ENCODE results near the gene PSD2.

Gene PSD2

DNA sequence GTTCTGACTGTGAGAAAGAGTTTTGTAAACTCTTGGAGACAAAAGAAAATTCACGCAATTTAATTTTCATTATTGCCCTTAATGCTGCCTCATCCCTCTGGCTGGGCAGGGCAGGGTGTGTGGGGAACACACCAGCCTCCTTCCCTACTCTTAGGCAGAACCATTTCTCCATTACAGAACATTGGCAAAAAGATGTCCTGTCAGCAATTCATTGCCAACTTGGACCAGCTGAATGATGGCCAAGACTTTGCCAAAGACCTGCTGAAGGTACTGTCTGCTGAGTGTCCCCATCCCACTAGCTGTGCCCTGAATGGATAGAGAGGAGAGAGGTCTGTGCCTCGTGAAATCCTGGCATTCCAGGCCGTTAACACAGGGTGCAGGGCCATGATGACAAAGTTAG lies 37.9 kb downstream of the PSD2 start:
- no peak overlapping the region for H3K4me3 ChIP-seq (ENCODE audit: low read length)
- no peaks in the 10 kb centered on the region for H3K4me1 ChIP-seq (ENCODE audit: low read length)
- no peaks in the 10 kb centered on the region for H3K36me3 ChIP-seq (replicated peaks; ENCODE audit: low read depth, low read length)
- no peaks in the 10 kb centered on the region for H4K20me1 ChIP-seq (ENCODE audit: insufficient read depth, low read length)
- no peak overlapping the region for H3K27ac ChIP-seq (ENCODE audit: low read length)
- no peak overlapping the region for H3K9ac ChIP-seq (ENCODE audit: low read length)
- H3K27me3 ChIP-seq (ENCODE audit: low read depth, low read length) = peaks cover 14% of the 10 kb centered on the region; the same call in 1 of the 2 replicates
- no peak for TF ChIP-seq EZH2phosphoT487 (IDR thresholded peaks at IDR 0.05; ENCODE audit: low read depth)
- TF ChIP-seq, protein P1, sequence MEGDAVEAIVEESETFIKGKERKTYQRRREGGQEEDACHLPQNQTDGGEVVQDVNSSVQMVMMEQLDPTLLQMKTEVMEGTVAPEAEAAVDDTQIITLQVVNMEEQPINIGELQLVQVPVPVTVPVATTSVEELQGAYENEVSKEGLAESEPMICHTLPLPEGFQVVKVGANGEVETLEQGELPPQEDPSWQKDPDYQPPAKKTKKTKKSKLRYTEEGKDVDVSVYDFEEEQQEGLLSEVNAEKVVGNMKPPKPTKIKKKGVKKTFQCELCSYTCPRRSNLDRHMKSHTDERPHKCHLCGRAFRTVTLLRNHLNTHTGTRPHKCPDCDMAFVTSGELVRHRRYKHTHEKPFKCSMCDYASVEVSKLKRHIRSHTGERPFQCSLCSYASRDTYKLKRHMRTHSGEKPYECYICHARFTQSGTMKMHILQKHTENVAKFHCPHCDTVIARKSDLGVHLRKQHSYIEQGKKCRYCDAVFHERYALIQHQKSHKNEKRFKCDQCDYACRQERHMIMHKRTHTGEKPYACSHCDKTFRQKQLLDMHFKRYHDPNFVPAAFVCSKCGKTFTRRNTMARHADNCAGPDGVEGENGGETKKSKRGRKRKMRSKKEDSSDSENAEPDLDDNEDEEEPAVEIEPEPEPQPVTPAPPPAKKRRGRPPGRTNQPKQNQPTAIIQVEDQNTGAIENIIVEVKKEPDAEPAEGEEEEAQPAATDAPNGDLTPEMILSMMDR (IDR thresholded peaks at IDR 0.05; ENCODE audit: low read depth, low read length) = no peak
- H2AFZ ChIP-seq (ENCODE audit: low read depth, low read length) = no peak overlapping the region
- H3K79me2 ChIP-seq (ENCODE audit: low read length) = no peaks in the 10 kb centered on the region
- no peaks in the 10 kb centered on the region for H3K9me3 ChIP-seq (ENCODE audit: insufficient read depth, low read length)
- H3K4me2 ChIP-seq (ENCODE audit: low read length) = no peak overlapping the region

DNA sequence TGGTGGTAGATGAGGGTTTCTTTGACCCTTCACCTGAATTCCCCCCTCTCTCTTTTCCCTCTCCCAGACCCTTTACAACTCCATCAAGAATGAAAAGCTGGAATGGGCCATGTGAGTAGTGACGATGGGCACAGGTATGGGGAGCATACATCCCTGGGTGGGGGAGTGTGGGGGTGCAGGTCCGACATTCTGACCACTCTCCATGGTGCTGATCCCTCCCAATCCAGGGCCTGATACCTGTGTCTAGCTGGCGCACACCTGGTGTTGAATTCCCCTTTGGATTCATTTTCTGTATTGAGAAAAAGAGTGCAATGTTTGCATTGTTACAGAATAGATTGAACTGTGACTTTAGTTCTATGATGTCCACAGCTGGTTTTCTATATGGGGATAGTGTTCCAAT lies 40.0 kb downstream of the PSD2 start:
- H3K27ac ChIP-seq (ENCODE audit: low read length) = no peak overlapping the region
- no peak overlapping the region for H3K9ac ChIP-seq (ENCODE audit: low read length)
- H4K20me1 ChIP-seq (ENCODE audit: insufficient read depth, low read length) = no peaks in the 10 kb centered on the region
- H3K4me3 ChIP-seq (ENCODE audit: low read length) = no peak overlapping the region
- no peaks in the 10 kb centered on the region for H3K36me3 ChIP-seq (replicated peaks; ENCODE audit: low read depth, low read length)
- no peak overlapping the region for H3K4me2 ChIP-seq (ENCODE audit: low read length)
- H3K79me2 ChIP-seq (ENCODE audit: low read length) = no peaks in the 10 kb centered on the region
- no peaks in the 10 kb centered on the region for H3K4me1 ChIP-seq (ENCODE audit: low read length)
- no peaks in the 10 kb centered on the region for H3K9me3 ChIP-seq (ENCODE audit: insufficient read depth, low read length)
- TF ChIP-seq, protein P1 (IDR thresholded peaks at IDR 0.05; ENCODE audit: low read depth, low read length) = no peak
- no peak for TF ChIP-seq EZH2phosphoT487 (IDR thresholded peaks at IDR 0.05; ENCODE audit: low read depth)
- peaks cover 14% of the 10 kb centered on the region; the same call in 1 of the 2 replicates for H3K27me3 ChIP-seq (ENCODE audit: low read depth, low read length)
- no peak overlapping the region for H2AFZ ChIP-seq (ENCODE audit: low read depth, low read length)

DNA sequence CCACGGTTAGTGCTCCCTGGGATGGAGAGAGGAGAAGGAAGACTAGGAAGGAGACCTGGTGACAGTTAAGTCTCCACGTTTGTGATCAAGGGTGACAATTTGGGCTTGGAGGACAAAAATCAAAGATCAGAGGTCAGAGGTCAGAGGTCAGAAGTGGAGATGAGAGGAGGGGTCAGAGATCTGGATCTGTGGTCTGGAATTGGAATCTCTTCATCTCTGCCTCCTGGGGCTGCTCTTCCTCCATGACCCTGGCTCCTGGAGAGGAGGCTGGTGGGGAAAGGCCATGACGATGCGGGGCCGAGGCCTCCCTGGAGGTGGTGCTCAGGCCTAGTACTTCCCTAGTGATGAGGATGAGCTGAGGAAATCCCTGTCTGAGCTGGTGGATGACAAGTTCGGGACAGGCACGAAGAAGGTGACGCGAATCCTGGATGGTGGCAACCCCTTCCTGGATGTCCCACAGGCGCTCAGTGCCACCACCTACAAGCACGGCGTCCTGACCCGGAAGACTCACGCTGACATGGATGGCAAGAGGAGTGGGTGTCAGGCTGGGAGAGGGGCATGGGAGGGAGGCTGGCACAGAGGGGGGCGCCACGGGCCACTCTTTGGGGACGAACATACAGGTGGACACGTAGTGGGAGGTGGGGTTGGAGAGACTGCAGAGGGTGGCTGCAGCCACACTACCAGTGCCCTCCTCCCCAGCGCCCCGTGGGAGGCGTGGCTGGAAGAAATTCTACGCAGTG lies 41.0 kb downstream of the PSD2 start:
- H3K36me3 ChIP-seq (replicated peaks; ENCODE audit: low read depth, low read length) = no peaks in the 10 kb centered on the region
- no peaks in the 10 kb centered on the region for H3K9me3 ChIP-seq (ENCODE audit: insufficient read depth, low read length)
- H3K4me2 ChIP-seq (ENCODE audit: low read length) = no peak overlapping the region
- no peaks in the 10 kb centered on the region for H3K79me2 ChIP-seq (ENCODE audit: low read length)
- TF ChIP-seq, protein P1 (IDR thresholded peaks at IDR 0.05; ENCODE audit: low read depth, low read length) = no peak
- TF ChIP-seq EZH2phosphoT487 (IDR thresholded peaks at IDR 0.05; ENCODE audit: low read depth) = no peak
- H3K27me3 ChIP-seq (ENCODE audit: low read depth, low read length) = peaks cover 14% of the 10 kb centered on the region; the same call in 1 of the 2 replicates
- H3K4me3 ChIP-seq (ENCODE audit: low read length) = no peak overlapping the region
- no peak overlapping the region for H2AFZ ChIP-seq (ENCODE audit: low read depth, low read length)
- H4K20me1 ChIP-seq (ENCODE audit: insufficient read depth, low read length) = no peaks in the 10 kb centered on the region
- no peak overlapping the region for H3K9ac ChIP-seq (ENCODE audit: low read length)
- no peaks in the 10 kb centered on the region for H3K4me1 ChIP-seq (ENCODE audit: low read length)
- no peak overlapping the region for H3K27ac ChIP-seq (ENCODE audit: low read length)

DNA sequence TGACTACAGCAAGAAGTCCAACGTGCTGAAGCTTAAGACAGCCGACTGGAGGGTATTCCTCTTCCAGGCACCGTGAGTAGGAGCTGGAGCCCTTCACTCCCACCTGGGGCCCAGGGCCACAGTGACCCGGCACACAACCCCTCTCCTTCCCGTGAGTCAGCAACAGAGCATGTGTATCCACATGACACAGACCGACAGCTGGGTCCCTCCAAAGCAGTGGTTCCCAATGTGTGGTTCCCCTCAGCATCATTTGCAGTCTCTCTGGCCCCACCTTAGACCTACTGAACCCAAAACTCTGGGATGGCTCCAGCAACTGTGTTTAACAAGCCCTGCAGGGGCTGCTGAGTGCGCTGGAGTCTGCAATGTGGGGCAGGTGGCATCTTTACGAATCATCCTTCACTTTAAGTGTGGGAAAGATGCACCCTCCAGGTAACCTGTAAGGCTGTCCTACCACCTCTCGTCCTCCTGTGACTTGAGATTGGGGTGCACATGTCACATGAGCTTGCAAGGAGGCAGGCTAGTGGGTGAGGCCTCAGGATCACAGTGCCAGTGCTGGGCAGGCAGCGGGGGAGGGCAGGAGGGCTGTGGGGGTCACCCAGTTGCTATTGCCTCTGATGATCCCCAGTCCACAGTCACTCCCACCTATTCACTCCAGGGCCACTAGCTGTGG lies 42.2 kb downstream of the PSD2 start:
- no peak overlapping the region for H3K4me3 ChIP-seq (ENCODE audit: low read length)
- no peaks in the 10 kb centered on the region for H3K9me3 ChIP-seq (ENCODE audit: insufficient read depth, low read length)
- peaks cover 6% of the 10 kb centered on the region; the same call in 1 of the 2 replicates for H3K27me3 ChIP-seq (ENCODE audit: low read depth, low read length)
- H3K4me2 ChIP-seq (ENCODE audit: low read length) = no peak overlapping the region
- H3K79me2 ChIP-seq (ENCODE audit: low read length) = no peaks in the 10 kb centered on the region
- TF ChIP-seq, protein P1 (IDR thresholded peaks at IDR 0.05; ENCODE audit: low read depth, low read length) = no peak
- no peak for TF ChIP-seq EZH2phosphoT487 (IDR thresholded peaks at IDR 0.05; ENCODE audit: low read depth)
- H3K4me1 ChIP-seq (ENCODE audit: low read length) = no peaks in the 10 kb centered on the region
- no peak overlapping the region for H3K27ac ChIP-seq (ENCODE audit: low read length)
- no peaks in the 10 kb centered on the region for H3K36me3 ChIP-seq (replicated peaks; ENCODE audit: low read depth, low read length)
- no peak overlapping the region for H2AFZ ChIP-seq (ENCODE audit: low read depth, low read length)
- H4K20me1 ChIP-seq (ENCODE audit: insufficient read depth, low read length) = no peaks in the 10 kb centered on the region
- no peak overlapping the region for H3K9ac ChIP-seq (ENCODE audit: low read length)

All from OCI-LY3 (cell line).